Suprapubic skin (tissue), 4 donors: Measurements from ENCODE around the gene NFIB. TPM values are rescaled to one million over a fixed set of nuclear protein-coding genes. Genes with fewer than 3 reads are reported as not detected.

ENCODE experiments used
- DNase-seq, 2 donors: peaks; one replicate each; pipeline ENCODE4 v3.0.0-alpha.2; 2019; ENCODE audit warnings: low spot score in 2 of 2
- H3K27ac ChIP-seq: fragments of 200-600 bp; sonication (generic); one replicate; pipeline ENCODE4 v1.5.1; 2019
- H3K27me3 ChIP-seq: fragments of 200-600 bp; sonication (generic); one replicate; pipeline ENCODE4 v1.5.1; 2019
- H3K36me3 ChIP-seq: fragments of 200-600 bp; sonication (generic); one replicate; pipeline ENCODE4 v1.5.1; 2019
- H3K4me1 ChIP-seq: fragments of 200-600 bp; sonication (generic); one replicate; pipeline ENCODE4 v1.5.1; 2019
- H3K4me3 ChIP-seq: fragments of 200-600 bp; sonication (generic); one replicate; pipeline ENCODE4 v1.5.1; 2019; ENCODE audit warnings: mild to moderate bottlenecking
- H3K9me3 ChIP-seq: fragments of 200-600 bp; sonication (generic); one replicate; pipeline ENCODE4 v1.5.1; 2019
- CTCF ChIP-seq, 2 donors: fragments of 200-600 bp in 1 of 2; fragments of 450-650 bp in 1 of 2; sonication (generic) in 1 of 2; IDR thresholded peaks; one replicate each; pipeline ENCODE4 v1.5.1; 2016 to 2019; ENCODE audit warnings: antibody characterized with exemption in 2 of 2, mild to moderate bottlenecking in 1 of 2, moderate library complexity in 1 of 2
- EP300 ChIP-seq: sonication (generic); formaldehyde crosslinking; IDR thresholded peaks from one replicate; pipeline ENCODE4 v1.6.1; 2017; ENCODE audit warnings: antibody characterized with exemption
- POLR2A ChIP-seq, 2 donors: fragments of 450-650 bp; IDR thresholded peaks; one replicate each; pipeline ENCODE4 v1.6.1; 2017; ENCODE audit warnings: antibody characterized with exemption in 2 of 2, mild to moderate bottlenecking in 2 of 2, moderate library complexity in 2 of 2
- POLR2AphosphoS5 ChIP-seq, 3 donors: sonication (generic); formaldehyde crosslinking; IDR thresholded peaks; one replicate each; pipeline ENCODE4 v1.6.1; 2017; ENCODE audit warnings: antibody characterized with exemption in 3 of 3
- WGBS: methylation state at CpG from one replicate; pipeline ENCODE4 v1.1.5; 2018; 5-methylcytosine and 5-hydroxymethylcytosine counted together
- total RNA-seq, 4 donors: library from RNA; depleted of rRNA; stranded (reverse); fragments of >200 nt; gene quantifications; one replicate each; pipeline ENCODE4 v1.1.0, GENCODE V29; 2016

NFIB gene
- total RNA-seq, 4 donors from 2014 or later = 90.4 to 204 (median 112) TPM

GRCh38 chr9:14168381-14168780, 145.6 kb downstream of the NFIB start:
- no peaks in the 10 kb centered on the region for H3K36me3 ChIP-seq
- DNase-seq = no peak

DNA sequence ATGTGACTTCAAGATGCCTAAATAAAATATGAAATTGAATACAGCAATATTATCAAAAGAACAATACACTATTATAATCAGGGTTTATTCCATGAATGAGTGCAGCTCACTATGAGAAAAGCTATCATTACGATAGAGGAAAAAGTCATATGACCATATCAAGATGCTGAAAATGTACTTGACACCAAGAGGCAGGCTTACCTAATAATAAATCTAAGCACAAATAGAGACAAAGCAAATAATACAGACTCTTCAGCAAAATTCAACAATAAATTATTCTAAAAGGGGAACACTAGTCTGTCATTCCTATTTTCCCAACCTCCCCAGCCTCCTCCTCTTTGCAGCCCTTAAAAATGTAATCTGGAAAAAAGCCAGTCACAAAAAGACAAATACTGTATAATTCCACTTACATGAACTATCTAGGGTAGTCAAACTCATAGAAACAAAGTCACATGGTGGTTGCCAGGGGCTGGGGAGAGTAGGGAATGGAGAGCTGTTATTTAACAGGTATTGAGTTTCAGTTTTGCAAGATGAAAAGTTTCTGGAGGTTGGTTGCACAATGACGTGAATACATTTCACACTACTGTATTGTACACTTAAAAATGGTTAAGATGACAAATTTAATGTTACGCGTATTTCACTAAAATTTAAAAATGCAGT, 148.4 kb downstream of the NFIB start:
- Histone ChIP-seq H3K4me3 (no peak overlapping the region), H3K27me3 (no peaks in the 10 kb centered on the region), H3K36me3 (no peaks in the 10 kb centered on the region), H3K4me1 (peaks cover 20% of the 10 kb centered on the region), H3K27ac (no peak overlapping the region), H3K9me3 (no peaks in the 10 kb centered on the region)
- DNase-seq = no peak
- WGBS = 82% methylated on average over 4 of the region's 4 CpGs
- TF ChIP-seq POLR2A (IDR thresholded peaks at IDR 0.05) (no peak), POLR2AphosphoS5 (IDR thresholded peaks at IDR 0.05) (no peak), CTCF (IDR thresholded peaks at IDR 0.05) (no peak), EP300 (no peak)

More at GRCh38 chr9:14168381-14168780, 145.6 kb downstream of the NFIB start:
- Histone ChIP-seq H3K4me1 (peaks cover 16% of the 10 kb centered on the region), H3K27me3 (no peaks in the 10 kb centered on the region), H3K9me3 (no peaks in the 10 kb centered on the region), H3K27ac (no peak overlapping the region), H3K4me3 (no peak overlapping the region)
- 89% methylated on average over 5 of the region's 5 CpGs for WGBS
- no peak for TF ChIP-seq POLR2A (IDR thresholded peaks at IDR 0.05)
- TF ChIP-seq CTCF (IDR thresholded peaks at IDR 0.05) = no peak
- TF ChIP-seq EP300 = no peak
- TF ChIP-seq POLR2AphosphoS5 (IDR thresholded peaks at IDR 0.05) = no peak

GRCh38 chr9:14164908-14165307, 149.0 kb downstream of the NFIB start:
- Histone ChIP-seq H3K36me3 (no peaks in the 10 kb centered on the region), H3K27ac (no peak overlapping the region), H3K9me3 (no peaks in the 10 kb centered on the region), H3K4me1 (peaks cover 26% of the 10 kb centered on the region), H3K27me3 (no peaks in the 10 kb centered on the region), H3K4me3 (no peak overlapping the region)
- TF ChIP-seq POLR2A (IDR thresholded peaks at IDR 0.05) (no peak), EP300 (no peak), POLR2AphosphoS5 (IDR thresholded peaks at IDR 0.05) (no peak), CTCF (IDR thresholded peaks at IDR 0.05) (no peak)
- DNase-seq = no peak
- WGBS = 74% methylated on average over 1 of the region's 1 CpG

- H3K27ac ChIP-seq = no peak overlapping the region
Measured at GRCh38 chr9:14159440-14160216, 154.3 kb downstream of the NFIB start.

More at GRCh38 chr9:14159440-14160216, 154.3 kb downstream of the NFIB start:
- TF ChIP-seq POLR2A (IDR thresholded peaks at IDR 0.05) (no peak), POLR2AphosphoS5 (IDR thresholded peaks at IDR 0.05) (no peak), EP300 (no peak), CTCF (IDR thresholded peaks at IDR 0.05) (no peak)
- Histone ChIP-seq H3K27me3 (no peaks in the 10 kb centered on the region), H3K36me3 (peaks cover 3% of the 10 kb centered on the region), H3K4me1 (peaks cover 36% of the 10 kb centered on the region), H3K9me3 (no peaks in the 10 kb centered on the region), H3K4me3 (no peak overlapping the region)
- 78% methylated on average over 4 of the region's 4 CpGs for WGBS
- DNase-seq = no peak
